Left colon (tissue), 2 donors: ENCODE data around the gene ERVH48-1. TPM values are rescaled to one million over a fixed set of nuclear protein-coding genes. Genes with fewer than 3 reads are reported as not detected.
"Not testable (repeated sequence)": the region's sequence is repeated elsewhere in the genome, so short reads cannot be mapped to it uniquely, and the experiment has no call there.

Source experiments
- ATAC-seq: fragments of 200-7000 bp; cut with Tn5 transposase; one replicate; pipeline ENCODE4 v1.9.1; 2020; ENCODE audit warnings: mild to moderate bottlenecking, moderate library complexity
- DNase-seq, 2 donors: peaks; one replicate each; pipeline ENCODE4 v3.0.0-alpha.2; 2020
- intact Hi-C, 2 donors: fragments of 100-400 bp; cut with DNase I in 1 of 2; cut with micrococcal nuclease in 1 of 2; formaldehyde crosslinking; loops; one replicate each; pipeline versions ENCODE4 v1.11.2 to v1.14.0; 2022; cut with DNase I, micrococcal nuclease
- long read RNA-seq: library from polyadenylated mRNA; unstranded; transcript quantifications from one replicate; pipeline ENCODE4 v2.0.0, GENCODE V29; 2021
- total RNA-seq, 2 donors: library from RNA; stranded (reverse); fragmentation: NEBNext Ultra II Directional; extraction: Animal tissue kit (Norgen Biotek cat#: 25700); gene quantifications; one replicate each; pipeline ENCODE4 v1.2.1, GENCODE V29; 2021
- donor health status: DM: no; HTN: no; CAD: no.
- donor health status: DM: yes; HTN: yes; CAD: no.

Gene ERVH48-1
- total RNA-seq, result not detected
- long read RNA-seq, result 0 reads

- DNase-seq, result no peak
- no peak for ATAC-seq
- intact Hi-C loops, result no loop called here
These were observed at the start of gene ERVH48-1 for GRCh38 chr21:42925114-42925926. Gene ERVH48-1, minus strand, starts transcription at chr21:42925630. Its CDS starts 6,624 bp downstream, at chr21:42919006.

GRCh38 chr21:42973991-42974831 lies 48.8 kb upstream of the ERVH48-1 start, which contains the start of gene PKNOX1:
Gene PKNOX1, plus strand, starts transcription at chr21:42974562. Its CDS starts 29,820 bp downstream, at chr21:43004382.
- DNase-seq, result peak; percentile 99
- ATAC-seq, result peak; percentile 88
- intact Hi-C loops, result no loop called here

GRCh38 chr21:42973309-42973990 lies 48.0 kb upstream of the ERVH48-1 start:
- DNase-seq (peak; percentile 30 to 39), ATAC-seq (no peak)
- intact Hi-C loops, result no loop called here

- DNase-seq (no peak), ATAC-seq (no peak)
- intact Hi-C loops, result no loop called here
These were observed 46.5 kb upstream of the ERVH48-1 start for GRCh38 chr21:42971897-42972275.

- DNase-seq, result no peak
- intact Hi-C loops, result no loop called here
- no peak for ATAC-seq
These were observed 45.7 kb upstream of the ERVH48-1 start for GRCh38 chr21:42970946-42971653.

- DNase-seq, result no peak
- no peak for ATAC-seq
- intact Hi-C loops, result no loop called here
These were observed 43.8 kb upstream of the ERVH48-1 start for GRCh38 chr21:42969193-42969600.

- intact Hi-C loops, DNase-seq, ATAC-seq: not testable (repeated sequence)
These were observed 42.2 kb upstream of the ERVH48-1 start for GRCh38 chr21:42967616-42968015.

GRCh38 chr21:42965211-42965560 lies 39.8 kb upstream of the ERVH48-1 start:
- intact Hi-C loops, result no loop called here
- no peak for DNase-seq
- ATAC-seq, result no peak

- DNase-seq (no peak), ATAC-seq (no peak)
These were observed 39.2 kb upstream of the ERVH48-1 start for GRCh38 chr21:42964546-42965210.

GRCh38 chr21:42964086-42964485 lies 38.7 kb upstream of the ERVH48-1 start:
- ATAC-seq (no peak), DNase-seq (no peak)
- intact Hi-C loops, result no loop called here

More at GRCh38 chr21:42964546-42965210, 39.2 kb upstream of the ERVH48-1 start:
- intact Hi-C loops, result no loop called here

GRCh38 chr21:42962380-42963007 lies 37.1 kb upstream of the ERVH48-1 start:
- ATAC-seq (no peak), DNase-seq (no peak)
- intact Hi-C loops, result no loop called here

- no peak for DNase-seq
- intact Hi-C loops, result no loop called here
- ATAC-seq, result no peak
These were observed 34.3 kb upstream of the ERVH48-1 start for GRCh38 chr21:42959728-42960127.

- DNase-seq, ATAC-seq, intact Hi-C loops: not testable (repeated sequence)
These were observed 32.7 kb upstream of the ERVH48-1 start for GRCh38 chr21:42958122-42958521.

GRCh38 chr21:42956824-42957630 lies 31.6 kb upstream of the ERVH48-1 start:
- ATAC-seq (no peak), DNase-seq (no peak)
- intact Hi-C loops, result no loop called here

GRCh38 chr21:42951193-42951592 lies 25.8 kb upstream of the ERVH48-1 start:
- ATAC-seq, intact Hi-C loops, DNase-seq: not testable (repeated sequence)

GRCh38 chr21:42949094-42949755 lies 23.8 kb upstream of the ERVH48-1 start:
- intact Hi-C loops, ATAC-seq, DNase-seq: not testable (repeated sequence)
